Large intestine (tissue), 3 donors: ENCODE measurements around the gene ANXA9. TPM values are rescaled to one million over a fixed set of nuclear protein-coding genes. Genes with fewer than 3 reads are reported as not detected.

Source experiments
- DNase-seq, 2 donors: peaks; one replicate each; pipeline versions ENCODE4 v3.0.0 to v3.0.0-alpha.2; 2013
- H3K27ac ChIP-seq: one replicate; pipeline ENCODE4 v1.5.1; 2013; ENCODE audit warnings: low read length
- H3K27me3 ChIP-seq: 2 replicates; pipeline ENCODE4 v1.6.1; 2013; ENCODE audit warnings: low read length; ENCODE audit not compliant: control insufficient read depth, insufficient read depth
- H3K36me3 ChIP-seq: 2 replicates; pipeline ENCODE4 v1.6.1; 2013; ENCODE audit warnings: low read length; ENCODE audit not compliant: control insufficient read depth, insufficient read depth
- H3K4me1 ChIP-seq: one replicate; pipeline ENCODE4 v1.6.1; 2013; ENCODE audit warnings: low read length; ENCODE audit not compliant: control insufficient read depth, insufficient read depth
- H3K4me3 ChIP-seq: one replicate; pipeline ENCODE4 v1.5.1; 2013; ENCODE audit warnings: low read length
- H3K9me3 ChIP-seq: one replicate; pipeline ENCODE4 v1.6.1; 2013; ENCODE audit warnings: mild to moderate bottlenecking, low read depth, low read length, moderate library complexity; ENCODE audit not compliant: control insufficient read depth
- WGBS: methylation state at CpG from one replicate; pipeline ENCODE4 v1.1.5; 2013; ENCODE audit warnings: low lambda C conversion rate; ENCODE audit not compliant: insufficient coverage; 5-methylcytosine and 5-hydroxymethylcytosine counted together
- polyA plus RNA-seq: library from polyadenylated mRNA; unstranded; fragments of 120-200 nt; gene quantifications from one replicate; pipeline ENCODE4 v1.2.1, GENCODE V29; 2013

The ANXA9 gene
- polyA plus RNA-seq, 1 donor = 3.2 TPM

DNA sequence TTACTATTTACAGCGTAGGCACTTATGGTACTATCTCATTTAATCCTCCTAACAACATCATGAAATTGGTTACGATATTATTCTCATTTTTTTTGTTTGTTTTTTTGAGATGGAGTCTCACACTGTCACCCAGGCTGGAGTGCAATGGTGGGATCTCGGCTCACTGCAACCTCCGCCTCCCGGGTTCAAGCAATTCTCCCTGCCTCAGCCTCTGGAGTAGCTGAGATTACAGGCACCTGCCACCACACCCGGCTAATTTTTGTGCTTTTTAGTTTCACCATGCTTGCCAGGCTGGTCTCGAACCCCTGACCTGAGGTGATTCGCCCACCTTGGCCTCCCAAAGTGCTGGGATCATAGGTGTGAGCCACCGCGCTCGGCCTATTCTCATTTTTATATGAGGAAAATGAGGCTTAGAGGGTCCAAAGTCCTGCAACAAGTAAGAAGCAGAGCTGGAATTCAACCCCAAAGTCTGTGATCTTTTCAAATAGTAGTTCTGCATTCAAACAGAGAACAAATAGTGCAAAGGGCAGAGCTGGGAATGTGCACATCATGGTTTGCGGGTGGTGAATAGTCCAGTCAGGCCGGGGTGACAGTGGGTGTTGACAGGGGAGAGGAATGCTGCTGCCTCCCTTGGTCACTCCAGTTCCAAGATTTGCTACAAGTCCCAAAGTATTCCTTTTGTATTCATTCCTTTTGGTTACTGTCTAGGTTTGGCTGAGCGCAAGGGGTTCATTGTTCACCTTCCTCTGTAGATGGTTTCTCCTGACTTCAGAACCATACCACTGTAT is 30.8 kb downstream of the ANXA9 start:
- Histone ChIP-seq H3K9me3 (no peaks in the 10 kb centered on the region), H3K36me3 (peaks cover 2% of the 10 kb centered on the region), H3K27ac (peak overlapping the region; percentile 80), H3K4me3 (no peak overlapping the region), H3K27me3 (no peaks in the 10 kb centered on the region), H3K4me1 (peaks cover 45% of the 10 kb centered on the region)
- 87% methylated on average over 3 of the region's 14 CpGs for WGBS
- peak; percentile 90 to 94 for DNase-seq

DNA sequence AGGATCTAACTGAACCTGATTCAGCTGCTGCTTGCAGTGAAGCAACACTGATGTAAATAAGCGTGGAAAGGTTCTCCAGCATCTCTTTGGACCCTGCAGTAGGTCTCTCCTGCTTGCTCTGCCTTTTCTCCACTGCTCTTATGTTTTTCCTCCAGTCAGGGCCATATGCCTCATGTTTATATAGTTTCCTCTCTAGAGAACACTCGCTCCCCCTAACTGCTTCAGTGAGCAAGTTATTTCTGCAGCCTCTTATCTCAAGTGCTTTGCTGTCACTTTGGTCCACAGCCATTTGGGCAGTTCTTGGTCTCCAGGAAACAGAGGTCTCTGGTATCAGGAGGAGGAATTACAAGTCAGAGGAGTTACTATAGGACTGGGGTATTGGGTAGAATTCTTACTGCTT is 31.4 kb downstream of the ANXA9 start:
- peak; percentile 60 to 80 for DNase-seq
- Histone ChIP-seq H3K4me3 (no peak overlapping the region), H3K36me3 (peaks cover 4% of the 10 kb centered on the region), H3K9me3 (no peaks in the 10 kb centered on the region), H3K4me1 (peaks cover 44% of the 10 kb centered on the region), H3K27ac (peak overlapping the region; percentile 80), H3K27me3 (no peaks in the 10 kb centered on the region)
- WGBS = no CpG with 5 or more reads among the region's 2 CpGs

DNA sequence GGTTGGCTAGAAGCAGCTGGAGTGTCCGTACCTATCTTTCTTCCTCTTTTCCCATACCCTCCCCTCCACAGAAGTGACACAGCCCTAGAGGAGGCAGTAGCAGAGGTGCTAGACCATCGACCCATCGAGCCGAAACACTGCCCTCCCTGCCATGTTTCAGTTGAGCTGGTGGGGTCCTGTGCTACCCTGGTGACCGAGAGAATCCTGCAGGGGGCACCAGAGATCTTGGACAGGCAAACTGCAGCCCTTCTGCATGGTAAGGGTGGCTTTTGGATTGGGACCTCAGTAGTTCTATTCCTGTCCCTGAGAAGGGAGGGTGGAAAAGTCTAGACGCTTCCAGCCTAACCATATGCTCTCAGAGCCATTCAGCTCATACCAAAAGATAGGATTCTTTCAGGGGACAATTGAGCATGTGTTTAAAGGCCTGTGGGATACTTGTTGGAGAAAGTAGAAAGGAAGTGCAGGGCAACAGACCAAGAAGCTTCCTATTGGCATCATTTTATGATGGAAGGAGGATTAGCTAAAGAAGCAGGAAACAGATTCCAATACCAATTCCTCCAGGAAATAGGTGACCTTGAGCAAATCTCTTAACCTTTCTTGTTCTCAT is 42.6 kb downstream of the ANXA9 start:
- Histone ChIP-seq H3K27ac (no peak overlapping the region), H3K4me3 (no peak overlapping the region), H3K36me3 (peaks cover 45% of the 10 kb centered on the region), H3K9me3 (no peaks in the 10 kb centered on the region), H3K27me3 (no peaks in the 10 kb centered on the region), H3K4me1 (no peaks in the 10 kb centered on the region)
- DNase-seq = peak; percentile 41 to 43
- WGBS = 100% methylated on average over 1 of the region's 6 CpGs

DNA sequence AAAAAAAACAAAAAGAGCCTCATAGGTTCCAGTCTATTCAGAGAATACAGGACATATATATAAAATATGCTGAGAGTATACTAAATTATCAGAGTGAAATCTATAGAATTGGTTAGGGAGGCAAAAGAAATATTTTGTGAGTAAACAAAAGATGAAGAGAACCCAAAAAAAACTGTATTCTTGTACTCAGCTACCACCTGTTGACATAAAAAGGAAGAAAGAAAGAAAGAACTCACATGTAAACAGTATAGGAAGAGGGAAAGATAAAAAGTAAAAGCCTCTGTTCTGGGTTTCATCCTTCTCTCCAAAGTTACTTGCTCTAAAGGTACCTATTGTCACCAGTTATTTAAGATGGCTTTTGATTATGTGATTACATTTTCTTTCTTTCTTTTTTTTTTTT is 44.4 kb downstream of the ANXA9 start:
- Histone ChIP-seq H3K27ac (no peak overlapping the region), H3K4me1 (no peaks in the 10 kb centered on the region), H3K27me3 (no peaks in the 10 kb centered on the region), H3K4me3 (no peak overlapping the region), H3K9me3 (no peaks in the 10 kb centered on the region), H3K36me3 (peaks cover 53% of the 10 kb centered on the region)
- no peak for DNase-seq

DNA sequence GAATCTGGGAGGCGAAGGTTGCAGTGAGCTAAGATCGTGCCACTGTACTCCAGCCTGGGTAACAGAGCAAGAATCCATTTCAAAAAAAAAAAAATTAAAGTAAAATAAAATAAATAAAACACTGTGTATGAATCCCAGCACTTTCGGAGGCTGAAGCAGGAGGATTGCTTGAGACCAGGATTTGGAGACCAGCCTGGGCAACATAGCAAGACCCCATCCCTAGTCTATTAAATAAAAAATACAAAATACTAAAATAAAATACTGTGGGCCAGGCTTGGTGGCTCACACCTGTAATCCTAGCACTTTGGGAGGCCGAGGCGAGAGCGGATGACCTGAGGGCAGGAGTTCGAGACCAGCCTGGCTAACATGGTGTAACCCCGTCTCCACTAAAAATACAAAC is 50.1 kb downstream of the ANXA9 start:
- H3K4me3 ChIP-seq = no peak overlapping the region
- H3K9me3 ChIP-seq = no peaks in the 10 kb centered on the region
- H3K27ac ChIP-seq = no peak overlapping the region
- no peaks in the 10 kb centered on the region for H3K4me1 ChIP-seq
- H3K36me3 ChIP-seq = peaks cover 58% of the 10 kb centered on the region
- 100% methylated on average over 3 of the region's 8 CpGs for WGBS
- no peaks in the 10 kb centered on the region for H3K27me3 ChIP-seq
- no peak for DNase-seq

DNA sequence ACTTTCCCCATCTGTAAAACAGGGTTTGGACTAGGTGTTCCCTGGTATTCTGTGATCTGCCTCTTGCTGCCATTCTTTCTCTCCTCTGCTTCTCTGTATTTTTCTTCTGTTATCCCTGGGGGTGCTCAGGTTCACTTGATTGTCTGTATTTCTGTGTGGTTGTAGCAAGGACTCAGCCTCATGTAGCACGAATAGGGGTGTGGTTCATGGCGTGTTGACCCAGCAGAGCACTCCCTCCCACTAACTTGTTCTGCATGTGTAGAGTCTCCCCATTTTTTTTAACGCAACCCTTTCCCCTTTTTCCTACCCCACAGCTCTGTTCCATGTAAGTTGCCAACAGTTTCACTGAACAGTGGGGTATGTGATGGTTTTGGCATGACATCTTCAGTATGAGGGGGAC is 53.1 kb downstream of the ANXA9 start:
- DNase-seq = no peak
- WGBS = no CpG with 5 or more reads among the region's 3 CpGs
- Histone ChIP-seq H3K9me3 (no peaks in the 10 kb centered on the region), H3K27ac (no peak overlapping the region), H3K4me1 (no peaks in the 10 kb centered on the region), H3K27me3 (no peaks in the 10 kb centered on the region), H3K36me3 (peaks cover 33% of the 10 kb centered on the region), H3K4me3 (no peak overlapping the region)

DNA sequence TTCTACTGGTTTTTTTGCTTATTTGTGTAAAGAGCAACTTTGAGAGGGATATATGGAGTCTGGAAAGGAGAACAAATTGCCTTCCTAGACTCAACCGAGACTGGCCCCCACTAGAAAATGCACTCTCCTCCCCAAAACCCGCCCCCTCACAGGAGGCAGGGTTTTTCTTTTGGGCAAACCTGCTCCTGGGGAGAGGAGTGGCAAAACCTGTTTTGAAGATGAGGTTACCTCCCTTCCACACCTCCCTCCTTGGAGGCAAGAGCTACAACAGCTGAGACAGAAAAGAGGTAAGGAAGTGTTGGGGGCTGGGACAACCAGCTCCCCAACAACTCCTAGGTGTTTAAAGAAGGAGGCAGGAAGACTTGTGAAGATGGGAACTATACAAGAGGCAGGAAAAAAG is 54.3 kb downstream of the ANXA9 start, which contains the start of gene BNIPL:
TSS of gene BNIPL (plus strand) at position 231 of the 400 bp plus-strand sequence. CDS start at position 371, 140 bp downstream.
- Histone ChIP-seq H3K27me3 (no peaks in the 10 kb centered on the region), H3K4me3 (no peak within 1 kb of the TSS), H3K27ac (no peak within 1 kb of the TSS), H3K36me3 (peaks cover 26% of the 10 kb centered on the region), H3K4me1 (no peaks in the 10 kb centered on the region), H3K9me3 (no peaks in the 10 kb centered on the region)
- DNase-seq = no peak
- WGBS = no CpG with 5 or more reads among the region's 2 CpGs

DNA sequence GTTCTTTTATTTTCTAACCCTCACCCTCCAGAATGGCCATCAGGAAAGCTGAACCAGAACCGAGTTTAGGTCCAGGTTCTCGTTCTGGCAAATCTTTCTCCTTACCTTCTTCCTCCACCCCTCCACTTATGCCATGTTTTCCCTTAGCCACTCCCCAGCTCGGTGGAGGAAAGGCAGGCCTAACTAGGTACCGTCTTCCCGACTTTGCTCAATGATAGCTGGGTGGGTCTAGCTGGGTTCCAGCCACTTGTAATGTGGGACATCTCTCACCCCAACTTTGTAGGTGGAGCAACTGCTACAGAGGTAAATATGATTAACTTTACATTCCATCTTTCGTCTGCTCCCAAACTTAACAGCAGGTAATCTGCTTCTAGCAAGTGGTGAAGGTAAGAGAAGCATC is 54.9 kb downstream of the ANXA9 start:
- Histone ChIP-seq H3K4me3 (no peak overlapping the region), H3K9me3 (no peaks in the 10 kb centered on the region), H3K4me1 (no peaks in the 10 kb centered on the region), H3K27me3 (no peaks in the 10 kb centered on the region), H3K27ac (no peak overlapping the region), H3K36me3 (peaks cover 21% of the 10 kb centered on the region)
- DNase-seq = no peak
- no CpG with 5 or more reads among the region's 6 CpGs for WGBS

DNA sequence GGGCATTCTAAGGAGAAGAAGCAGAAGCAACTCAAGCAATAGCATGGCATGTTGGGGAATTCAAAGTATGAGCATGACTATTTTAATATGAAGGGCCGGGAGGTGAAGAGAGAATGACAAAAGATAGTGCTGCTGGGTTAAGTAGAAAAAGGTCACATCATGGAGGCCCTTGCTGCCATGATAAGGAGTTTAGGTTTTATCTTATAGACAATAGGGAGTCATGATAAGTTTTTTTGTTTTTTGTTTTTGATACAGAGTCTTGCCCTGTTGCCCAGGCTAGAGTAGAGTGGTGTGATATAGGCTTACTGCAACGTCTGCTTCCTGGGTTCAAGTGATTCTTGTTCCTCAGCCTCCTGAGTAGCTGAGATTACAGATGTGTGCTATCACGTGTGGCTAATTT is 57.4 kb downstream of the ANXA9 start:
- Histone ChIP-seq H3K27me3 (no peaks in the 10 kb centered on the region), H3K4me3 (no peak overlapping the region), H3K4me1 (no peaks in the 10 kb centered on the region), H3K36me3 (peaks cover 7% of the 10 kb centered on the region), H3K9me3 (no peaks in the 10 kb centered on the region), H3K27ac (no peak overlapping the region)
- WGBS = no CpG with 5 or more reads among the region's 3 CpGs
- DNase-seq = no peak

DNA sequence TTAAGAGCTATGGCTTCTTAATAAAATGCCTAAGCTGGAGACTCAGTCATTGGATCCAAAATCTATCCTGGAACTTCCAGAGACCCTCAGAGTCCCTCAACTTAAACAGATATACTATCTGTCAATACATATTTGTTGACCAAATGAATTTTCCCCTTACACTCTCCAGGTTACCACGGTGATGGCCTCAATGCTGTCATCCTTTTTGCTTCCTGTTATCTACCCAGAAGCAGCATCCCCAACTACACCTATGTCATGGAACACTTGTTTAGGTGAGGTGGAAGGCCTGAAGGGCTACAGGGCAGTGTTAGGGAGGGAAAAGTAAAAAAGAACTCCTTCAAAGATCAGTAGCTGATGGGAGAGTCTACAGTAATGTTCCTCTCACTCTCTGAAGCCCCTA is 61.1 kb downstream of the ANXA9 start:
- peaks cover 3% of the 10 kb centered on the region for H3K4me1 ChIP-seq
- no CpG with 5 or more reads among the region's 1 CpG for WGBS

More for the DNA sequence above, 61.1 kb downstream of the ANXA9 start:
- DNase-seq = no peak
- H3K4me3 ChIP-seq = no peak overlapping the region
- no peak overlapping the region for H3K27ac ChIP-seq
- H3K36me3 ChIP-seq = no peaks in the 10 kb centered on the region
- H3K9me3 ChIP-seq = no peaks in the 10 kb centered on the region
- H3K27me3 ChIP-seq = no peaks in the 10 kb centered on the region
